HG02885 (cell line): ENCODE data around the gene UBAC1.
"Not testable (repeated sequence)": the region's sequence is repeated elsewhere in the genome, so short reads cannot be mapped to it uniquely, and the experiment has no call there.

Experiments
- ATAC-seq: cut with Tn5 transposase; IDR thresholded peaks from one replicate; pipeline ENCODE4 v1.9.1; 2021; ENCODE audit warnings: mild to moderate bottlenecking; ENCODE audit not compliant: unreplicated experiment, poor library complexity

The UBAC1 gene

GRCh38 chr9:135962696-135963307 is 1.6 kb upstream of the UBAC1 start:
- no peak for ATAC-seq

- no peak for ATAC-seq
Observed at GRCh38 chr9:135961811-135962695, 880 bp upstream of the UBAC1 start.

GRCh38 chr9:135960411-135961276 is 529 bp downstream of the UBAC1 start:
- peak; percentile 7 for ATAC-seq

GRCh38 chr9:135959814-135960213 is 1.4 kb downstream of the UBAC1 start:
- ATAC-seq, result no peak

- ATAC-seq, result no peak
Observed at GRCh38 chr9:135958485-135958884, 2.7 kb downstream of the UBAC1 start.

GRCh38 chr9:135957431-135957830 is 3.7 kb downstream of the UBAC1 start:
- no peak for ATAC-seq

GRCh38 chr9:135956802-135957174 is 4.4 kb downstream of the UBAC1 start:
- ATAC-seq, result no peak

GRCh38 chr9:135955934-135956801 is 5.0 kb downstream of the UBAC1 start:
- no peak for ATAC-seq

- no peak for ATAC-seq
Observed at GRCh38 chr9:135952664-135953206, 8.4 kb downstream of the UBAC1 start.

GRCh38 chr9:135951889-135952663 is 9.1 kb downstream of the UBAC1 start:
- no peak for ATAC-seq

- not testable (repeated sequence) for ATAC-seq
Observed at GRCh38 chr9:135951310-135951709, 9.9 kb downstream of the UBAC1 start.

- ATAC-seq, result not testable (repeated sequence)
Observed at GRCh38 chr9:135950841-135951240, 10.3 kb downstream of the UBAC1 start.

- ATAC-seq, result no peak
Observed at GRCh38 chr9:135950135-135950682, 11.0 kb downstream of the UBAC1 start.

- no peak for ATAC-seq
Observed at GRCh38 chr9:135949501-135950134, 11.6 kb downstream of the UBAC1 start.

GRCh38 chr9:135948968-135949367 is 12.2 kb downstream of the UBAC1 start:
- no peak for ATAC-seq

- no peak for ATAC-seq
Observed at GRCh38 chr9:135948446-135948845, 12.7 kb downstream of the UBAC1 start.

- ATAC-seq, result no peak
Observed at GRCh38 chr9:135947582-135947981, 13.6 kb downstream of the UBAC1 start.

- not testable (repeated sequence) for ATAC-seq
Observed at GRCh38 chr9:135947105-135947504, 14.1 kb downstream of the UBAC1 start.
